Right cardiac atrium (tissue), 5 donors: Measurements from ENCODE around the gene THEMIS. TPM values are rescaled to one million over a fixed set of nuclear protein-coding genes. Genes with fewer than 3 reads are reported as not detected.
"Not testable (repeated sequence)": the region's sequence is repeated elsewhere in the genome, so short reads cannot be mapped to it uniquely, and the experiment has no call there.

Experiments used
- ATAC-seq, 2 donors: fragments of 200-7000 bp; cut with Tn5 transposase; one replicate each; pipeline versions ENCODE4 v1.8.0 to v1.9.1; 2020; ENCODE audit warnings: moderate library complexity in 2 of 2, mild to moderate bottlenecking in 1 of 2
- DNase-seq, 3 donors: peaks; one replicate each; pipeline ENCODE4 v3.0.0-alpha.2; 2020
- H3K27ac ChIP-seq: one replicate; pipeline ENCODE4 v1.5.1; 2013; ENCODE audit warnings: mild to moderate bottlenecking, low read length, control low read depth, moderate library complexity
- H3K27me3 ChIP-seq: one replicate; pipeline ENCODE4 v1.6.1; 2013; ENCODE audit not compliant: control insufficient read depth, insufficient read depth
- H3K4me1 ChIP-seq: one replicate; pipeline ENCODE4 v1.6.1; 2013; ENCODE audit warnings: low read length; ENCODE audit not compliant: control insufficient read depth, insufficient read depth
- H3K4me3 ChIP-seq: one replicate; pipeline ENCODE4 v1.5.1; 2013; ENCODE audit warnings: low read length, control low read depth
- H3K9me3 ChIP-seq: one replicate; pipeline ENCODE4 v1.6.1; 2013; ENCODE audit warnings: low read length; ENCODE audit not compliant: control insufficient read depth
- whole genome bisulfite sequencing: extraction: QIAGEN DNeasy Blood & Tissue Kit; methylation state at CpG from one replicate; pipeline ENCODE4 v1.1.7; 2013; 5-methylcytosine and 5-hydroxymethylcytosine counted together
- intact Hi-C, 4 donors: fragments of 100-400 bp; cut with DNase I; formaldehyde crosslinking; loops; one replicate each; pipeline versions ENCODE4 v1.11.0 to v1.14.0; 2022 to 2023
- polyA plus RNA-seq: library from polyadenylated mRNA; stranded (reverse); fragments of 200-250 nt; gene quantifications from one replicate; pipeline ENCODE4 v1.2.3, GENCODE V29; 2013
- total RNA-seq, 4 donors: library from RNA; stranded (reverse); fragmentation: NEBNext Ultra II Directional; extraction: Animal tissue kit (Norgen Biotek cat#: 25700); gene quantifications; one replicate each; pipeline ENCODE4 v1.2.1, GENCODE V29; 2021
- donor health status: healthy with polysubstance abuse.
- donor health status: DM: no; HTN: yes; CAD: no.
- donor health status: DM: no; HTN: no; CAD: no.
- donor health status: DM: no; HTN: yes; CAD: no; lungs with severe emphysema.
- donor health status: DM: yes; HTN: yes; CAD: no.

THEMIS gene
- total and polyA plus RNA-seq, 5 donors: 0.19 to 0.60 (median 0.36) TPM; not detected in 1

DNA sequence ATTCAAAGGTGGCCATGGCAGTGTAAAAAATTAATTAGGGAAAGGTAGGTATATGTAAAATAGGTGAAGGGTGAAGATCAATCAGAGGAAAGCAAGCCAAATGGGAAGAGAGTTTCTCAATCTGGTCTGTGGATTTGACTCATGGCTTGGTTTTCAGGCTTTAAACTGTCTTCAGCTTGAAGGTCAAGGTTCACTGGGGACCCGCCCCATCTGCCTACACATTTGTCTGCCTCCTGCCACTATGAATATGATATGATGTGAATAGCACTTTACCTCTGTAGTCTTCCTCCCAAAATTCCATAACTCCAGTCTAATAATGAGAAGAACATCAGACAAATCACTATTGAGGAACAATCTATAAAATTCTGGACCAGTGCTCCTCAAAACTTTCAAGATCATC, 32.3 kb upstream of the THEMIS start:
- Histone ChIP-seq H3K9me3 (peaks cover 2% of the 10 kb centered on the region), H3K27ac (no peak overlapping the region), H3K4me3 (no peak overlapping the region), H3K4me1 (no peaks in the 10 kb centered on the region), H3K27me3 (no peaks in the 10 kb centered on the region)
- no peak for ATAC-seq
- DNase-seq: no peak
- 89% methylated on average over 1 of the region's 1 CpG for WGBS
- intact Hi-C loops: no loop called here

GRCh38 chr6:127932708-127933107, 31.9 kb upstream of the THEMIS start:
- no peaks in the 10 kb centered on the region for H3K27me3 ChIP-seq
- DNase-seq: no peak
- H3K4me3 ChIP-seq: no peak overlapping the region
- intact Hi-C loops: no loop called here
- no peak for ATAC-seq
- H3K27ac ChIP-seq: no peak overlapping the region
- H3K9me3 ChIP-seq: peaks cover 2% of the 10 kb centered on the region
- no peaks in the 10 kb centered on the region for H3K4me1 ChIP-seq
- 78% methylated on average over 5 of the region's 5 CpGs for WGBS

- DNase-seq: peak in 1 of 3 donors; percentile 11
- ATAC-seq, H3K27ac ChIP-seq, H3K4me3 ChIP-seq, H3K9me3 ChIP-seq, H3K4me1 ChIP-seq, intact Hi-C loops, H3K27me3 ChIP-seq: not testable (repeated sequence)
- WGBS: 90% methylated on average over 10 of the region's 10 CpGs
Measured at GRCh38 chr6:127926441-127926840, 25.6 kb upstream of the THEMIS start.

- DNase-seq (no peak), ATAC-seq (no peak)
- no peak overlapping the region for H3K27ac ChIP-seq
- H3K27me3 ChIP-seq: no peaks in the 10 kb centered on the region
- no peaks in the 10 kb centered on the region for H3K9me3 ChIP-seq
- H3K4me3 ChIP-seq: no peak overlapping the region
- 67% methylated on average over 2 of the region's 2 CpGs for WGBS
- intact Hi-C loops: no loop called here
- H3K4me1 ChIP-seq: no peaks in the 10 kb centered on the region
Measured at GRCh38 chr6:127924440-127924839, 23.6 kb upstream of the THEMIS start.

- Histone ChIP-seq H3K27ac (no peak overlapping the region), H3K4me1 (no peaks in the 10 kb centered on the region), H3K9me3 (no peaks in the 10 kb centered on the region), H3K27me3 (no peaks in the 10 kb centered on the region), H3K4me3 (no peak overlapping the region)
- intact Hi-C loops: no loop called here
- ATAC-seq: no peak
- DNase-seq: no peak
Measured at GRCh38 chr6:127924031-127924430, 23.2 kb upstream of the THEMIS start.

DNA sequence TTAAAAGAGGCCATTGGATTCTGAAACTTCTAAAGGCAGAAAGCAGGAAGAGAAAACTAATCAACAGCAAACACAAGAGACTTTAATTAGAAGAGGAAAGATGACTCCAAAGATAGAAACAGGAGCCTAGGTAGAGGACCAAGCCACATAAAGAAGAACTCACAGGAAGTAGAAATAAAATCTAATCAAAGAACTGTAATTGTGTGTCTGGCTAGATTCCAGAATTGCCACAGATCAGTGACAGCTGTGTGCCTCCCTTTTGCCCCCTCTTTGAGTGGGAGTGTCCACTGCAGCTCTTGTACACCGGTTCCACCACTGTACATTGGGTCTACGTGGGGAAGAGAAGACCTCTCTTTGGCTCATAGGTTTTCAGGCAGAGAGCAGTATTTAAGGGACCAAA, 22.3 kb upstream of the THEMIS start:
- no peaks in the 10 kb centered on the region for H3K27me3 ChIP-seq
- no peak for ATAC-seq
- no peaks in the 10 kb centered on the region for H3K4me1 ChIP-seq
- 78% methylated on average over 2 of the region's 2 CpGs for WGBS
- no peaks in the 10 kb centered on the region for H3K9me3 ChIP-seq
- H3K4me3 ChIP-seq: no peak overlapping the region
- DNase-seq: no peak
- no peak overlapping the region for H3K27ac ChIP-seq
- intact Hi-C loops: no loop called here

DNA sequence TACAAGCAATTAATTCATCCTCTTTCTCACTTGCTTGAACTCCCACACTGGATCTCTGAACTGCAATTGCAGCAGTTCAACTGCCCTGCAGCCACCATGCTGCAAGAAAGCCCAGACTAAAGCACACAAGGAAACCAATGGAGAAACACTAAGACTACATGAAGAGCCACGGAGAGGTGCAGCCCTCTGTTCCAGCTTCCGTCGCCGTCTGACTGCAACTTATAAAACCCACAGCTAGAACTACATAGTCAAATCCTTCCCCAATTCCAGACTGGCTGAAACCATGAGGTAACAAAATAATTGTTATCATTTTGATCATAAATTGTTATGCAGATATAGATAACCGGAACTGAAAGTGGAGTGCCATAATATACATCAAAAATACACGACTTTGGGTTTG, 21.1 kb upstream of the THEMIS start:
- WGBS: 92% methylated on average over 6 of the region's 6 CpGs
- no peaks in the 10 kb centered on the region for H3K4me1 ChIP-seq
- ATAC-seq (no peak), DNase-seq (no peak)
- no peak overlapping the region for H3K4me3 ChIP-seq
- no peaks in the 10 kb centered on the region for H3K27me3 ChIP-seq
- no peak overlapping the region for H3K27ac ChIP-seq
- intact Hi-C loops: no loop called here
- no peaks in the 10 kb centered on the region for H3K9me3 ChIP-seq

DNA sequence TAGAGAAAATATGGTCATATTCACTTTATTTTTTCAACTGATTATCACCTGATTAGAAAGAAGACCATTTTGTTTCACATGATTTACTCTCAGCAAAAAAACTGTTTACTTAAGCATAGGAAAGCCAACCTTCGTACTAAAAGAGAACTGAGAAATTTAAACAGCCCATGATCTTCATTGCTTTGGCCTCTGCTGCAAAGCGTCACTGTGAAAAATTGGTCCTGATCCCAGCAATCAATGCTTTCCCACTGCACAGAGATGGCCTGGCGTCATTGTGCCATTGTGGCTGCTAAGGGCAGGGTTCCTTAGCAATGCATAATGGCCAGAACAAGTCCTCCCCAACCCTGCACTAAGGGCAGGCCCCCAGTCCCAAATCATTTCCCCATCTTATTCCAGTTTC, 19.9 kb upstream of the THEMIS start:
- no peaks in the 10 kb centered on the region for H3K27me3 ChIP-seq

GRCh38 chr6:127918506-127919427, 17.9 kb upstream of the THEMIS start:
- DNase-seq (no peak), ATAC-seq (no peak)
- H3K9me3 ChIP-seq: no peaks in the 10 kb centered on the region
- no peaks in the 10 kb centered on the region for H3K27me3 ChIP-seq
- no peak overlapping the region for H3K27ac ChIP-seq
- no peak overlapping the region for H3K4me3 ChIP-seq
- WGBS: 65% methylated on average over 3 of the region's 3 CpGs
- intact Hi-C loops: no loop called here
- no peaks in the 10 kb centered on the region for H3K4me1 ChIP-seq

More for the DNA sequence above, 19.9 kb upstream of the THEMIS start:
- Histone ChIP-seq H3K27ac (no peak overlapping the region), H3K4me1 (no peaks in the 10 kb centered on the region), H3K4me3 (no peak overlapping the region), H3K9me3 (no peaks in the 10 kb centered on the region)
- ATAC-seq (no peak), DNase-seq (no peak)
- intact Hi-C loops: no loop called here
- WGBS: 67% methylated on average over 3 of the region's 3 CpGs

- 79% methylated on average over 1 of the region's 1 CpG for WGBS
- ATAC-seq: no peak
- no peak overlapping the region for H3K4me3 ChIP-seq
Measured at GRCh38 chr6:127917766-127918165, 16.9 kb upstream of the THEMIS start.

GRCh38 chr6:127914240-127914639, 13.4 kb upstream of the THEMIS start:
- Histone ChIP-seq H3K4me1 (no peaks in the 10 kb centered on the region), H3K4me3 (no peak overlapping the region), H3K27me3 (no peaks in the 10 kb centered on the region), H3K9me3 (no peaks in the 10 kb centered on the region), H3K27ac (no peak overlapping the region)
- DNase-seq (no peak), ATAC-seq (no peak)
- WGBS: 76% methylated on average over 3 of the region's 3 CpGs
- intact Hi-C loops: no loop called here

More at GRCh38 chr6:127917766-127918165, 16.9 kb upstream of the THEMIS start:
- intact Hi-C loops: no loop called here
- no peaks in the 10 kb centered on the region for H3K27me3 ChIP-seq
- H3K4me1 ChIP-seq: no peaks in the 10 kb centered on the region
- H3K9me3 ChIP-seq: no peaks in the 10 kb centered on the region
- DNase-seq: no peak
- no peak overlapping the region for H3K27ac ChIP-seq
